ENCODE results near the gene RAB4B. TPM values are rescaled to one million over a fixed set of nuclear protein-coding genes. Genes with fewer than 3 reads are reported as not detected.

The RAB4B gene
- total and polyA plus RNA-seq, 2 of the 13 experiments (the other 11 are each of a cell fraction or from before 2014, with no cell fraction given) = 3.3 to 5.4 TPM

- TF ChIP-seq ZBTB40 (IDR thresholded peaks at IDR 0.05) (no peak), ZBTB40 (CRISPR knock-in tag; IDR thresholded peaks at IDR 0.05) (no peak), TBX2 (CRISPR knock-in tag; IDR thresholded peaks at IDR 0.05; ENCODE audit: borderline replicate concordance) (no peak), AHR (CRISPR knock-in tag; IDR thresholded peaks at IDR 0.05) (no peak), ZNF674 (CRISPR knock-in tag; IDR thresholded peaks at IDR 0.05; ENCODE audit: low read depth) (no peak), BCL3 (CRISPR knock-in tag; IDR thresholded peaks at IDR 0.05) (no peak), ZNF567 (CRISPR knock-in tag; IDR thresholded peaks at IDR 0.05; ENCODE audit: borderline replicate concordance) (no peak), RFX5 (IDR thresholded peaks at IDR 0.05; ENCODE audit: low read depth, low read length) (peak; percentile 11), FOXM1 (CRISPR knock-in tag; IDR thresholded peaks at IDR 0.05) (no peak), TOE1 (CRISPR knock-in tag; IDR thresholded peaks at IDR 0.05) (no peak), ZNF232 (CRISPR knock-in tag; IDR thresholded peaks at IDR 0.05; ENCODE audit: borderline replicate concordance) (no peak), ZUFSP (CRISPR knock-in tag; IDR thresholded peaks at IDR 0.05; ENCODE audit: borderline replicate concordance) (no peak), PHF20 (CRISPR knock-in tag; IDR thresholded peaks at IDR 0.05) (peak; percentile 31; the same call in 1 of the 2 replicates), ZNF383 (CRISPR knock-in tag; IDR thresholded peaks at IDR 0.05; ENCODE audit: borderline replicate concordance) (no peak), REXO4 (CRISPR knock-in tag; IDR thresholded peaks at IDR 0.05; ENCODE audit: borderline replicate concordance) (no peak), ZNF749 (CRISPR knock-in tag; IDR thresholded peaks at IDR 0.05; ENCODE audit: borderline replicate concordance) (no peak)
Observed at GRCh38 chr19:40798683-40799557, 20.9 kb downstream of the RAB4B start, which contains the start of gene EGLN2 (continued).
